C4-2B (cell line): ENCODE results near the gene LIF.

ENCODE experiments used
- H3K27ac ChIP-seq: fragments of 450-650 bp; 2 replicates; pipeline ENCODE4 v1.5.1; 2017
- CTCF ChIP-seq: fragments of 450-650 bp; conservative IDR thresholded peaks from 2 replicates; pipeline ENCODE4 v1.5.1; 2017; ENCODE audit warnings: mild to moderate bottlenecking
- ZFX ChIP-seq: fragments of 450-650 bp; IDR thresholded peaks from 2 replicates; pipeline ENCODE4 v1.6.1; 2017

The LIF gene

GRCh38 chr22:30251711-30252110 is 5.2 kb upstream of the LIF start:
- H3K27ac ChIP-seq: no peak overlapping the region
- TF ChIP-seq ZFX (no peak), CTCF (no peak)

DNA sequence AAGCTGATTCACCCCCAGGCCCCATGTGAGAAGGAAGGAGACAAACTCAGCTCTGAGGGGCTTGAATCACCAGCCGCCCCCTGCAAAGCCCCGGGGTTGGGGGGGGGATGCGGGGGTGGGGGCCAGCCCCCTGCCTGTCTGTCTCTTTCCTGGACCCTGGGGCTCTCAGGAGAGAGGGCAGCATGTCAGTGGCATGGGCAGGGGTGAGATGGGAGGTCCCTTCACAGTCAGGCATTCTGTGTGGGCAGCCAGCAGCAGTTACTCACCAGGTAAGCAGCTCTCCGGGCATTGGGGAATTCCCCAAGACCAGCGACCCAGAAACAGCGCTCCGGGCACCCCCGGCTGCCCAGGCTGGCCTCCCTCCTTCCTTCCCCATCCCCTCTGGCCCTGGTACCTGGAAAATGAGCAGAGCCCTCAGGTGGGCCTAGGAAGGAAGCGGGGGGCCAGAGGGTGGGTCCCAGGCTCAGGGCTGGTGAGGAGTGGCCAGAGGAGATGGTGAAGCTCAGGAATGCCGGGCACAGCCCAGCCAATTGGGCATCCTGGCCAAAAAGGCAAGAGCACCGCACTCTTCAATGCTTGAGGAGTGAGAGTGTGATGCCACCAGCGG is 4.2 kb upstream of the LIF start:
- no peak overlapping the region for H3K27ac ChIP-seq
- TF ChIP-seq CTCF (no peak), ZFX (no peak)

DNA sequence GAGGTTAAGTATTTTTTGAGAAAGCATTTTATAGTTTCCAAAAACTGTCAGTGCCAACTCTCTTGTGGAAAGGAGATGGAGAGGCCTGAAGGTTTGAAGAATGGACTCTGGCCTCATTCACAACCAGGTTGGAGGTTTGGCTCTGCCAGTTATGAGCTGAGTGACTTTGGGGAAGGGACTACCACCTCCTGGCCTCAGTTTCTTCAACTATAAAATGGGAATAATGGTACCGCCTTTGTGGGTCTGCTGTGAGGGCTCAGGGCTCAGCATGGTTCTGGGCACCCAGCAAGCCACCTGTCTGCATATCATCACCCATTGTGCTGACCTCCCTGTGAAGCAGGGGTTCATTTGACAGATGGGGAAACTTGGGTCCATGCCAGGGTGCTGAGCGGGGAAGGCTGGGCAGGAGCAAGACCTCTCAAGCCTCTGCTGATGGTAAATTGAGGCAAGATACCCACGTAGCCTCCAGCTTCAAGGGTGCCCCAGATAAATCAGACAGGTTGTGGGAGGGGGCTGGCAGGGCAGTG is 3.5 kb upstream of the LIF start:
- H3K27ac ChIP-seq: no peak overlapping the region
- TF ChIP-seq CTCF (no peak), ZFX (no peak)

DNA sequence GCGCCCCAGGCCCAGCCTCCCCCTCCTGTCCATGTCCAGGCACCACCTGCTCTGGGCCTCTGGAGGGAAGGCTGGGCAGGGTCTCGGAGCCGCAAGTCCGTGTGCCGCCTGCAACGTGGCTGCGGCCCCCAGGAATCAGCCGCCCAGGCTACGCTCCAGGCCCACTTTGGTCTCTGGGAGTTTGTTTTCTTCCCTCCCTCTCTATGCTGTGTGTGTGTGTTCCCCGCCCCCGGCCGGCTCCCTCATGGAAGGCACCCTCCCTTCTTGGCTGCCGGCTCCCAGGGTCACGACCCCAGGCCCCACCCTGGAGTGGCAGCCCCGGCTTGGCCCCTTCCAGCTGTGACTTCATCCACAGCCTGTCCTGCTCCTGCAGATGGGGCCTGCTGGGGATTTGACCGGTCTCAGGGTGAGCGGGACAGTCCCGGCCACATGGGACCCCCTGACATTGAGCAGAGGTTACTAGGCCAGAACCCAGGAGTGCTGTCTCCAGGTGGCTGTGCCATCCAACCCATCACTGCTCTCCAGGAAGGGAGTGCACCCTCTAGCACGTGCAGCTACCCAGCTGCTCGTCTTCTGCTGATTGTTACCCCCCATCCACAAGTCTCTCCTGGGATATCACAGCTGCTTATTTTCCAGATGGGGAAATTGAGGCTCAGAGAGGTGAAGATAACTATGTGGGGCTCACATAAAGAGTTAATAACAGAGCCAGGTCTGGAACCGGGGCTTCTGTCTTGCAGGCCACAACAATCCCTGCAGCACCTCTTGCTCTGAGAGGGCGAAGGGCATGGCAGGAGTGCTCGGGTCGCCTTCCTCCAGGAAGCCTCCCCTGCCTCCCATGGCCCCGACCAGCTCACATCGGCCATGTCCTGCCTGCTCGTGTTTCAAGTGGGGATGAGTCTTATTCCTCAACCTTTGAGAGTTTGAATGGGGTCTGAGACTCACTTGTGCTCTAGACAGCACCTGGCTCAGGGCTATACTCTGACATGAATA is 2.8 kb upstream of the LIF start:
- TF ChIP-seq CTCF (no peak), ZFX (no peak)

GRCh38 chr22:30248484-30248883 is 1.9 kb upstream of the LIF start:
- TF ChIP-seq CTCF: no peak
- H3K27ac ChIP-seq: no peak overlapping the region

More for the DNA sequence above, 2.8 kb upstream of the LIF start:
- no peak overlapping the region for H3K27ac ChIP-seq

DNA sequence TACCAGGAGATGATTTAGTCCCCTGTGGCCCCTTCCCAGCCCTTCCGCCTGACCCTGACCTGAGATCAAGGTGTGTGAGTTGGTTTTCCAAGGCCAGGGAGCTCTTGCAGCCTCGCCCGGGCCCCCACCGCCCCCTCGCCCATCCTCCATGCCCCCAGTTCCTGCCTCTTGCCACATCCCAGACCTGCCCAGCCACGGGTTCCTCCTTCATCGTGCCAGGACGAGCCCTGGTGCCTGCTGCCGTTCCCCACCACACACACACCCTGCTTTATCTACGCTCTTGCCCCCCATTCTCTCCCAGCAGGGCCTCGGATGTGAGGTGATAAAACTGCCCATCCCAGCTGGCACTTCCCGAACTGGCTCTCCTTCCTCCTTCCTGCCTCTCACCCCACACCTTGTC is 1.4 kb upstream of the LIF start:
- H3K27ac ChIP-seq: no peak overlapping the region

More for the DNA sequence above, 1.4 kb upstream of the LIF start:
- TF ChIP-seq ZFX (no peak), CTCF (no peak)
